ENCODE data around the gene ABCA13. TPM values are rescaled to one million over a fixed set of nuclear protein-coding genes. Genes with fewer than 3 reads are reported as not detected.
A peak's percentile ranks its signal among the peaks of the same experiment; 100 is the strongest.
"Not testable (repeated sequence)": the region's sequence is repeated elsewhere in the genome, so short reads cannot be mapped to it uniquely, and the experiment has no call there.

Gene ABCA13
- under 0.01 and 0.03 TPM in 2 replicates for total RNA-seq (2014; rRNA removed; shearing (Covaris generic))

GRCh38 chr7:48171202-48171601 lies at the start of gene ABCA13:
Gene ABCA13, plus strand, starts transcription at chr7:48171458. Its CDS starts 26 bp downstream, at chr7:48171484.
- in situ Hi-C loops (cut with HindIII; ENCODE audit: low sequenced_read_pairs), result no loop called here

GRCh38 chr7:48126037-48126436 lies 45.2 kb upstream of the ABCA13 start:
- in situ Hi-C loops (cut with HindIII; ENCODE audit: low sequenced_read_pairs), result no loop called here
- no peak for DNase-seq (ENCODE audit: low spot score)

More at GRCh38 chr7:48171202-48171601, at the start of gene ABCA13:
- peak; percentile 21 for DNase-seq (ENCODE audit: low spot score)

GRCh38 chr7:48130658-48131108 lies 40.6 kb upstream of the ABCA13 start:
- DNase-seq (ENCODE audit: low spot score), result no peak
- in situ Hi-C loops (cut with HindIII; ENCODE audit: low sequenced_read_pairs), result no loop called here

- in situ Hi-C loops (cut with HindIII; ENCODE audit: low sequenced_read_pairs), result no loop called here
- no peak for DNase-seq (ENCODE audit: low spot score)
Measured at GRCh38 chr7:48132792-48133191, 38.5 kb upstream of the ABCA13 start.

GRCh38 chr7:48139459-48139858 lies 31.8 kb upstream of the ABCA13 start:
- DNase-seq (ENCODE audit: low spot score), result peak; percentile 14
- in situ Hi-C loops (cut with HindIII; ENCODE audit: low sequenced_read_pairs), result no loop called here

GRCh38 chr7:48140001-48140681 lies 31.1 kb upstream of the ABCA13 start:
- DNase-seq (ENCODE audit: low spot score), result peak; percentile 24
- in situ Hi-C loops (cut with HindIII; ENCODE audit: low sequenced_read_pairs), result no loop called here

GRCh38 chr7:48141521-48141920 lies 29.7 kb upstream of the ABCA13 start:
- DNase-seq (ENCODE audit: low spot score), result no peak
- in situ Hi-C loops (cut with HindIII; ENCODE audit: low sequenced_read_pairs), result no loop called here

- no peak for DNase-seq (ENCODE audit: low spot score)
- in situ Hi-C loops (cut with HindIII; ENCODE audit: low sequenced_read_pairs), result no loop called here
Measured at GRCh38 chr7:48144291-48144768, 26.9 kb upstream of the ABCA13 start.

- DNase-seq (ENCODE audit: low spot score), result no peak
- in situ Hi-C loops (cut with HindIII; ENCODE audit: low sequenced_read_pairs), result no loop called here
Measured at GRCh38 chr7:48147078-48147591, 24.1 kb upstream of the ABCA13 start.

- DNase-seq (ENCODE audit: low spot score); in situ Hi-C loops (cut with HindIII; ENCODE audit: low sequenced_read_pairs): not testable (repeated sequence)
Measured at GRCh38 chr7:48147690-48148089, 23.6 kb upstream of the ABCA13 start.

- no peak for DNase-seq (ENCODE audit: low spot score)
- in situ Hi-C loops (cut with HindIII; ENCODE audit: low sequenced_read_pairs), result no loop called here
Measured at GRCh38 chr7:48148311-48148710, 22.9 kb upstream of the ABCA13 start.

- in situ Hi-C loops (cut with HindIII; ENCODE audit: low sequenced_read_pairs), result no loop called here
- DNase-seq (ENCODE audit: low spot score), result no peak
Measured at GRCh38 chr7:48149058-48149457, 22.2 kb upstream of the ABCA13 start.

- in situ Hi-C loops (cut with HindIII; ENCODE audit: low sequenced_read_pairs), result no loop called here
- DNase-seq (ENCODE audit: low spot score), result no peak
Measured at GRCh38 chr7:48150086-48150485, 21.2 kb upstream of the ABCA13 start.

GRCh38 chr7:48154792-48155413 lies 16.4 kb upstream of the ABCA13 start:
- peak; percentile 9 for DNase-seq (ENCODE audit: low spot score)
- in situ Hi-C loops (cut with HindIII; ENCODE audit: low sequenced_read_pairs), result no loop called here

- DNase-seq (ENCODE audit: low spot score), result no peak
- in situ Hi-C loops (cut with HindIII; ENCODE audit: low sequenced_read_pairs), result no loop called here
Measured at GRCh38 chr7:48158404-48158803, 12.9 kb upstream of the ABCA13 start.

- in situ Hi-C loops (cut with HindIII; ENCODE audit: low sequenced_read_pairs), result no loop called here
- DNase-seq (ENCODE audit: low spot score), result no peak
Measured at GRCh38 chr7:48161407-48162125, 9.7 kb upstream of the ABCA13 start.

GRCh38 chr7:48165157-48165556 lies 6.1 kb upstream of the ABCA13 start:
- DNase-seq (ENCODE audit: low spot score), result no peak
- in situ Hi-C loops (cut with HindIII; ENCODE audit: low sequenced_read_pairs), result no loop called here

- in situ Hi-C loops (cut with HindIII; ENCODE audit: low sequenced_read_pairs), result no loop called here
- no peak for DNase-seq (ENCODE audit: low spot score)
Measured at GRCh38 chr7:48168159-48168558, 3.1 kb upstream of the ABCA13 start.

GRCh38 chr7:48170506-48170905 lies 752 bp upstream of the ABCA13 start:
- no peak for DNase-seq (ENCODE audit: low spot score)
- in situ Hi-C loops (cut with HindIII; ENCODE audit: low sequenced_read_pairs), result no loop called here

GRCh38 chr7:48173313-48173712 lies 2.1 kb downstream of the ABCA13 start:
- no peak for DNase-seq (ENCODE audit: low spot score)
- in situ Hi-C loops (cut with HindIII; ENCODE audit: low sequenced_read_pairs), result no loop called here

Measured in G401 (cell line).